Measurements from ENCODE around the gene TNFRSF11A.

DNA sequence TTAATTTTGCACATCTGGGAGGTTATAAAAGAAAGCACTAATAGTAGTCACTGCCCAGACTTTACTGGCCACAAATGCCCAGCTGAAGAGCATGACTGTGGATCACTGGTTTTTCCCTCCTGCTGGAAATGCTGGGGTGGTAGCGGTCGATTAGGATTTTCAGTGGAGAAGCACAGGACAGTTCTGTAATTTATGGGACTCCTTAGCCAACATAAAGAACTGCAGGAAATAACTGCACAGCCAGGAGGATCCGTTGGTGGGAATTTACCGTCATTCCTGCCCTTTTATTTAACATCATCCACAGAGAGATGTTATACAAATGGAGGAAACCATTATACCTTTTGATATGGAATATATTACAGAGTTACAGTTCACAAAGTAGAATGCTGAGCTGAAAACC is 61.5 kb downstream of the TNFRSF11A start:
- TF ChIP-seq, protein P1, sequence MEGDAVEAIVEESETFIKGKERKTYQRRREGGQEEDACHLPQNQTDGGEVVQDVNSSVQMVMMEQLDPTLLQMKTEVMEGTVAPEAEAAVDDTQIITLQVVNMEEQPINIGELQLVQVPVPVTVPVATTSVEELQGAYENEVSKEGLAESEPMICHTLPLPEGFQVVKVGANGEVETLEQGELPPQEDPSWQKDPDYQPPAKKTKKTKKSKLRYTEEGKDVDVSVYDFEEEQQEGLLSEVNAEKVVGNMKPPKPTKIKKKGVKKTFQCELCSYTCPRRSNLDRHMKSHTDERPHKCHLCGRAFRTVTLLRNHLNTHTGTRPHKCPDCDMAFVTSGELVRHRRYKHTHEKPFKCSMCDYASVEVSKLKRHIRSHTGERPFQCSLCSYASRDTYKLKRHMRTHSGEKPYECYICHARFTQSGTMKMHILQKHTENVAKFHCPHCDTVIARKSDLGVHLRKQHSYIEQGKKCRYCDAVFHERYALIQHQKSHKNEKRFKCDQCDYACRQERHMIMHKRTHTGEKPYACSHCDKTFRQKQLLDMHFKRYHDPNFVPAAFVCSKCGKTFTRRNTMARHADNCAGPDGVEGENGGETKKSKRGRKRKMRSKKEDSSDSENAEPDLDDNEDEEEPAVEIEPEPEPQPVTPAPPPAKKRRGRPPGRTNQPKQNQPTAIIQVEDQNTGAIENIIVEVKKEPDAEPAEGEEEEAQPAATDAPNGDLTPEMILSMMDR (IDR thresholded peaks at IDR 0.05; ENCODE audit: low read length), result no peak
- TF ChIP-seq EZH2 (optimal IDR thresholded peaks at IDR 0.05; ENCODE audit: low read depth, low read length), result no peak

Data from MM.1S (cell line).